Measurements from ENCODE around the gene SPATS2. TPM values are rescaled to one million over a fixed set of nuclear protein-coding genes. Genes with fewer than 3 reads are reported as not detected.
"Not testable (repeated sequence)": the region's sequence is repeated elsewhere in the genome, so short reads cannot be mapped to it uniquely, and the experiment has no call there.

SPATS2 gene
- total RNA-seq, 1 experiment from 2014 or later = 32.3 TPM

- no peak for DNase-seq (ENCODE audit: low read depth)
These were observed 95.0 kb downstream of the SPATS2 start for GRCh38 chr12:49462083-49462744.

- DNase-seq (ENCODE audit: low read depth) = no peak
These were observed 97.9 kb downstream of the SPATS2 start for GRCh38 chr12:49465132-49465531.

- no peak for DNase-seq (ENCODE audit: low read depth)
These were observed 103.7 kb downstream of the SPATS2 start for GRCh38 chr12:49470986-49471385.

- no peak for DNase-seq (ENCODE audit: low read depth)
These were observed 104.3 kb downstream of the SPATS2 start for GRCh38 chr12:49471557-49471956.

GRCh38 chr12:49476091-49476490 is 108.8 kb downstream of the SPATS2 start:
- no peak for DNase-seq (ENCODE audit: low read depth)

- no peak for DNase-seq (ENCODE audit: low read depth)
These were observed 111.8 kb downstream of the SPATS2 start for GRCh38 chr12:49478949-49479664.

- peak; percentile 70 for DNase-seq (ENCODE audit: low read depth)
These were observed 115.1 kb downstream of the SPATS2 start for GRCh38 chr12:49482095-49483051.

- DNase-seq (ENCODE audit: low read depth) = no peak
These were observed 116.4 kb downstream of the SPATS2 start for GRCh38 chr12:49483619-49484018.

GRCh38 chr12:49487605-49488004 is 120.3 kb downstream of the SPATS2 start:
- DNase-seq (ENCODE audit: low read depth) = peak; percentile 86

- no peak for DNase-seq (ENCODE audit: low read depth)
These were observed 121.9 kb downstream of the SPATS2 start for GRCh38 chr12:49489154-49489553.

- peak; percentile 87 for DNase-seq (ENCODE audit: low read depth)
These were observed 122.5 kb downstream of the SPATS2 start for GRCh38 chr12:49489720-49490119.

- no peak for DNase-seq (ENCODE audit: low read depth)
These were observed 124.6 kb downstream of the SPATS2 start for GRCh38 chr12:49491823-49492222.

- no peak for DNase-seq (ENCODE audit: low read depth)
These were observed 126.6 kb downstream of the SPATS2 start for GRCh38 chr12:49493900-49494299.

- DNase-seq (ENCODE audit: low read depth) = no peak
These were observed 129.4 kb downstream of the SPATS2 start for GRCh38 chr12:49496417-49497360.

- no peak for DNase-seq (ENCODE audit: low read depth)
These were observed 134.6 kb downstream of the SPATS2 start for GRCh38 chr12:49501895-49502294.

GRCh38 chr12:49502590-49502989 is 135.3 kb downstream of the SPATS2 start:
- no peak for DNase-seq (ENCODE audit: low read depth)

- DNase-seq (ENCODE audit: low read depth) = peak; percentile 56
These were observed 136.5 kb downstream of the SPATS2 start for GRCh38 chr12:49503674-49504180.

GRCh38 chr12:49505672-49506071 is 138.4 kb downstream of the SPATS2 start:
- DNase-seq (ENCODE audit: low read depth) = no peak

GRCh38 chr12:49507139-49507538 is 139.9 kb downstream of the SPATS2 start:
- DNase-seq (ENCODE audit: low read depth) = peak; percentile 89

GRCh38 chr12:49509681-49510080 is 142.4 kb downstream of the SPATS2 start:
- DNase-seq (ENCODE audit: low read depth) = not testable (repeated sequence)

- DNase-seq (ENCODE audit: low read depth) = no peak
These were observed 144.1 kb downstream of the SPATS2 start for GRCh38 chr12:49511410-49511809.
